ENCODE measurements around the gene JAK3. TPM values are rescaled to one million over a fixed set of nuclear protein-coding genes. Genes with fewer than 3 reads are reported as not detected.
"Not testable (repeated sequence)": the region's sequence is repeated elsewhere in the genome, so short reads cannot be mapped to it uniquely, and the experiment has no call there.

JAK3 gene
- total RNA-seq, 1 experiment from 2014 or later = 3.3 TPM

- H2BK120ac ChIP-seq (ENCODE audit: low read depth, low read length, poor library complexity, severe bottlenecking) = no peak overlapping the region
- no peak overlapping the region for H3K27ac ChIP-seq (ENCODE audit: insufficient read length, low read depth, low read length)
- no CpG with 5 or more reads among the region's 32 CpGs for WGBS (ENCODE audit: extremely low coverage, insufficient read length, low lambda C conversion rate)
- peaks cover under 1% of the 10 kb centered on the region for H3K23me2 ChIP-seq (ENCODE audit: insufficient read length, low read depth, low read length, poor library complexity, severe bottlenecking)
- no peaks in the 10 kb centered on the region for H3K79me1 ChIP-seq (ENCODE audit: insufficient read depth, low read depth, low read length, poor library complexity, severe bottlenecking)
- Mint-ChIP-seq H3K27me3 (ENCODE audit: low read depth) (no peaks in the 10 kb centered on the region), H3K9me3 (no peaks in the 10 kb centered on the region), H3K36me3 (ENCODE audit: insufficient read depth in 1 of 3, low read depth in 3 of 3) (peaks cover 11 to 19% (median 15%) of the 10 kb centered on the region in 3 experiments; a peak in 5 of 7 replicates), H3K27ac (peak overlapping the region in 2 of 3 experiments; percentile 57 to 65; a peak in 2 of 7 replicates), H3K4me1 (peaks cover 7 to 10% of the 10 kb centered on the region in 2 experiments), H3K4me3 (no peak overlapping the region)
- H4K8ac ChIP-seq (replicated peaks; ENCODE audit: insufficient read length, low read depth, low read length) = no peak overlapping the region
- no peak overlapping the region for H2AFZ ChIP-seq (ENCODE audit: low read length)
- H2BK12ac ChIP-seq (ENCODE audit: insufficient read length, low read depth, low read length) = no peak overlapping the region
- H3K4me2 ChIP-seq (ENCODE audit: insufficient read depth, insufficient read length, low read length) = no peak overlapping the region
- H3K4me1 ChIP-seq (ENCODE audit: insufficient read depth, low read length) = no peaks in the 10 kb centered on the region
- H2BK20ac ChIP-seq (ENCODE audit: low read depth, low read length, poor library complexity, severe bottlenecking) = no peak overlapping the region
- peaks cover 2% of the 10 kb centered on the region for H4K20me1 ChIP-seq (ENCODE audit: control insufficient read depth, insufficient read depth, insufficient read length)
- H2BK5ac ChIP-seq (ENCODE audit: insufficient read length, low read length) = no peak overlapping the region
- TF ChIP-seq, protein P1, sequence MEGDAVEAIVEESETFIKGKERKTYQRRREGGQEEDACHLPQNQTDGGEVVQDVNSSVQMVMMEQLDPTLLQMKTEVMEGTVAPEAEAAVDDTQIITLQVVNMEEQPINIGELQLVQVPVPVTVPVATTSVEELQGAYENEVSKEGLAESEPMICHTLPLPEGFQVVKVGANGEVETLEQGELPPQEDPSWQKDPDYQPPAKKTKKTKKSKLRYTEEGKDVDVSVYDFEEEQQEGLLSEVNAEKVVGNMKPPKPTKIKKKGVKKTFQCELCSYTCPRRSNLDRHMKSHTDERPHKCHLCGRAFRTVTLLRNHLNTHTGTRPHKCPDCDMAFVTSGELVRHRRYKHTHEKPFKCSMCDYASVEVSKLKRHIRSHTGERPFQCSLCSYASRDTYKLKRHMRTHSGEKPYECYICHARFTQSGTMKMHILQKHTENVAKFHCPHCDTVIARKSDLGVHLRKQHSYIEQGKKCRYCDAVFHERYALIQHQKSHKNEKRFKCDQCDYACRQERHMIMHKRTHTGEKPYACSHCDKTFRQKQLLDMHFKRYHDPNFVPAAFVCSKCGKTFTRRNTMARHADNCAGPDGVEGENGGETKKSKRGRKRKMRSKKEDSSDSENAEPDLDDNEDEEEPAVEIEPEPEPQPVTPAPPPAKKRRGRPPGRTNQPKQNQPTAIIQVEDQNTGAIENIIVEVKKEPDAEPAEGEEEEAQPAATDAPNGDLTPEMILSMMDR (conservative IDR thresholded peaks at IDR 0.05) = peak; percentile 90
- no peak overlapping the region for H3K4ac ChIP-seq (ENCODE audit: low read depth, low read length)
- H3T11ph ChIP-seq (ENCODE audit: low read length) = no peak overlapping the region
- no peak overlapping the region for H3K23ac ChIP-seq (ENCODE audit: insufficient read length, low read depth, low read length)
- no peak overlapping the region for H3K14ac ChIP-seq (ENCODE audit: insufficient read depth, low read length)
- H3K9ac ChIP-seq (ENCODE audit: extremely low read depth, insufficient read length, low read length) = no peak overlapping the region
- H4K91ac ChIP-seq (ENCODE audit: insufficient read length, low read depth, low read length) = no peak overlapping the region
- DNase-seq = peak; percentile 83
- no peaks in the 10 kb centered on the region for H3K79me2 ChIP-seq (ENCODE audit: insufficient read depth, low read length)
- H3K56ac ChIP-seq (ENCODE audit: insufficient read length, low read depth, low read length) = no peak overlapping the region
- no peak overlapping the region for H2BK15ac ChIP-seq (ENCODE audit: low read depth, low read length)
- H3K18ac ChIP-seq (ENCODE audit: insufficient read length, low read depth, low read length) = no peak overlapping the region
- H2AK5ac ChIP-seq (ENCODE audit: insufficient read length, low read length) = no peak overlapping the region
- no peak overlapping the region for H4K5ac ChIP-seq (ENCODE audit: insufficient read length, low read depth, low read length)
- no peaks in the 10 kb centered on the region for H3K9me3 ChIP-seq (ENCODE audit: control insufficient read depth, low read depth, low read length)
- H3K27me3 ChIP-seq (ENCODE audit: insufficient read depth, low read length) = no peaks in the 10 kb centered on the region
These were observed 63.4 kb downstream of the JAK3 start for GRCh38 chr19:17784201-17785008.

DNA sequence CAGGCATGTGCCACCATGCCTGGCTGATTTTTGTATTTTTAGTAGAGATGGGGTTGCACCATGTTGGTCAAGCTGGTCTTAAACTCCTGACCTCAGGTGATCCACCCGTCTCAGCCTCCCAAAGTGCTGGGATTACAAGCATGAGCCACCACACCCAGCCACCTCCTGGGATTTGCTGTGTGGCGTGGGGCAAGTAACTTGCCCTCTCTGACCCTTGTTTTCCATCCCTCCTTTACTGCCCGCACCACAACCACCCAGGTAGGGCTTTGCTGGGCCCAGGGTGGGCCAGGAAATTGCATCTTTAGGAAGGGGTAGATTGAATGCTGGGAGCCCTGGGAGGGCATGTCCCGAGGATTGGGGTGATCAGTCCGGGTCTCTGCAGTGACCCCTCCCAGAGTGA lies 64.1 kb downstream of the JAK3 start:
- H3K9me3 ChIP-seq (ENCODE audit: control insufficient read depth, low read depth, low read length); H4K5ac ChIP-seq (ENCODE audit: insufficient read length, low read depth, low read length); H3K79me2 ChIP-seq (ENCODE audit: insufficient read depth, low read length); H3K18ac ChIP-seq (ENCODE audit: insufficient read length, low read depth, low read length); H2AFZ ChIP-seq (ENCODE audit: low read length); H3K23ac ChIP-seq (ENCODE audit: insufficient read length, low read depth, low read length); DNase-seq; H2BK12ac ChIP-seq (ENCODE audit: insufficient read length, low read depth, low read length); H3K27ac ChIP-seq (ENCODE audit: insufficient read length, low read depth, low read length); H2AK5ac ChIP-seq (ENCODE audit: insufficient read length, low read length); H3K27me3 ChIP-seq (ENCODE audit: insufficient read depth, low read length); H2BK120ac ChIP-seq (ENCODE audit: low read depth, low read length, poor library complexity, severe bottlenecking); H3K23me2 ChIP-seq (ENCODE audit: insufficient read length, low read depth, low read length, poor library complexity, severe bottlenecking); H3T11ph ChIP-seq (ENCODE audit: low read length); H3K9ac ChIP-seq (ENCODE audit: extremely low read depth, insufficient read length, low read length); H3K4me1 ChIP-seq (ENCODE audit: insufficient read depth, low read length); H3K79me1 ChIP-seq (ENCODE audit: insufficient read depth, low read depth, low read length, poor library complexity, severe bottlenecking); H3K56ac ChIP-seq (ENCODE audit: insufficient read length, low read depth, low read length); H2BK5ac ChIP-seq (ENCODE audit: insufficient read length, low read length); H3K14ac ChIP-seq (ENCODE audit: insufficient read depth, low read length); H4K91ac ChIP-seq (ENCODE audit: insufficient read length, low read depth, low read length); H3K4me3 Mint-ChIP-seq; H3K4me2 ChIP-seq (ENCODE audit: insufficient read depth, insufficient read length, low read length); H3K27me3 Mint-ChIP-seq (ENCODE audit: low read depth); H4K8ac ChIP-seq (replicated peaks; ENCODE audit: insufficient read length, low read depth, low read length); H2BK20ac ChIP-seq (ENCODE audit: low read depth, low read length, poor library complexity, severe bottlenecking); H3K4ac ChIP-seq (ENCODE audit: low read depth, low read length); H4K20me1 ChIP-seq (ENCODE audit: control insufficient read depth, insufficient read depth, insufficient read length); H3K9me3 Mint-ChIP-seq; H2BK15ac ChIP-seq (ENCODE audit: low read depth, low read length): not testable (repeated sequence)
- H3K36me3 Mint-ChIP-seq (ENCODE audit: insufficient read depth in 1 of 3, low read depth in 3 of 3) = peaks cover 11 to 19% (median 15%) of the 10 kb centered on the region in 3 experiments; a peak in 5 of 7 replicates
- H3K4me1 Mint-ChIP-seq = peaks cover 13 to 17% of the 10 kb centered on the region in 2 experiments
- WGBS (ENCODE audit: extremely low coverage, insufficient read length, low lambda C conversion rate) = no CpG with 5 or more reads among the region's 5 CpGs
- H3K27ac Mint-ChIP-seq = peak overlapping the region in 1 of 3 experiments; percentile 57; a peak in 1 of 7 replicates
